Choroid plexus epithelial cell (primary cell): ENCODE measurements around the gene ZMIZ2.

Experiments used
- DNase-seq: peaks from one replicate; pipeline ENCODE4 v3.0.0-alpha.2; 2010; ENCODE audit warnings: low read depth
- H3K4me3 ChIP-seq: 2 replicates; pipeline ENCODE4 v1.5.1; 2011; ENCODE audit warnings: low read depth, mild to moderate bottlenecking, control low read depth, low read length, moderate library complexity
- TF ChIP-seq, protein P1 (sequence below): conservative IDR thresholded peaks from 2 replicates; pipeline ENCODE4 v1.5.1; 2011; ENCODE audit warnings: low read depth, mild to moderate bottlenecking, control low read depth, inconsistent platforms, low read length, moderate library complexity

ZMIZ2 gene

DNA sequence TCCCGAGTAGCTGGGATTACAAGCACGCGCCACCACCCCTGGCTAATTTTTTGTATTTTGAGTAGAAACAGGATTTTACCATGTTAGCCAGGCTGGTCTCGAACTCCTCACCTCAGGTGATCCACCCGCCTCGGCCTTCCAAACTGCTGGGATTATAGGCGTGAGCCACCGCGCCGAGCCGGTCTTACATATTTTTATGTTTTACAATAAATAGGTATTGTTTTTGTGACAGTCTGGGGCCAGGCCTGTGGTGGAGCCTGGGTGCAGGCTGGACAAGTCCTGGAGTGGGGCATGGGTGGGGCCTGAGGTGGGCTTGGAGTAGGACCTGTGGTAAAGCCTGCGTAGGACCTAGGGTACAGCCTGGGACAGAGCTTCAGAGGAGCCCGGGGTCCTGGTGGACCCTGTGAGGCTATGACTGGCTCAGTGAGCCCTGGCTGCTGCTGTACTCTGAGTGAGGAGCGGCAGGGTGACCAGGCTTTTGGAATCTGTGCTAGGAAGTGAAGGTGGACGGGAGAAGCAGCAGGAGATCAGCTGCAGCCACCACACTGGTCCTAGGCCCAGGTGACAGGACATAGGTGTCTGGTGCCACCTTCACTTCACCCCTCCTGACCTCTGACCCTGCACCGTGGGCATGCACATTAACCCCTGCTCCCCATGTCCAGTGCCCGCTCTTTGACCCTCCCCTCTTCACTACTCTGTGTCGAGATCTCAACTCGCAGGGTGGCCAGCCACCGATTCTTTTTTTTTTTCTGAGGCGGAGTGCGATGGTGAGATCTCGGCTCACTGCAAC, 9.6 kb upstream of the ZMIZ2 start:
- no peak for DNase-seq
- TF ChIP-seq, protein P1, sequence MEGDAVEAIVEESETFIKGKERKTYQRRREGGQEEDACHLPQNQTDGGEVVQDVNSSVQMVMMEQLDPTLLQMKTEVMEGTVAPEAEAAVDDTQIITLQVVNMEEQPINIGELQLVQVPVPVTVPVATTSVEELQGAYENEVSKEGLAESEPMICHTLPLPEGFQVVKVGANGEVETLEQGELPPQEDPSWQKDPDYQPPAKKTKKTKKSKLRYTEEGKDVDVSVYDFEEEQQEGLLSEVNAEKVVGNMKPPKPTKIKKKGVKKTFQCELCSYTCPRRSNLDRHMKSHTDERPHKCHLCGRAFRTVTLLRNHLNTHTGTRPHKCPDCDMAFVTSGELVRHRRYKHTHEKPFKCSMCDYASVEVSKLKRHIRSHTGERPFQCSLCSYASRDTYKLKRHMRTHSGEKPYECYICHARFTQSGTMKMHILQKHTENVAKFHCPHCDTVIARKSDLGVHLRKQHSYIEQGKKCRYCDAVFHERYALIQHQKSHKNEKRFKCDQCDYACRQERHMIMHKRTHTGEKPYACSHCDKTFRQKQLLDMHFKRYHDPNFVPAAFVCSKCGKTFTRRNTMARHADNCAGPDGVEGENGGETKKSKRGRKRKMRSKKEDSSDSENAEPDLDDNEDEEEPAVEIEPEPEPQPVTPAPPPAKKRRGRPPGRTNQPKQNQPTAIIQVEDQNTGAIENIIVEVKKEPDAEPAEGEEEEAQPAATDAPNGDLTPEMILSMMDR = no peak
- H3K4me3 ChIP-seq = no peak overlapping the region

GRCh38 chr7:44740055-44740454, 8.6 kb upstream of the ZMIZ2 start:
- no peak for DNase-seq
- no peak overlapping the region for H3K4me3 ChIP-seq
- TF ChIP-seq, protein P1 = no peak

DNA sequence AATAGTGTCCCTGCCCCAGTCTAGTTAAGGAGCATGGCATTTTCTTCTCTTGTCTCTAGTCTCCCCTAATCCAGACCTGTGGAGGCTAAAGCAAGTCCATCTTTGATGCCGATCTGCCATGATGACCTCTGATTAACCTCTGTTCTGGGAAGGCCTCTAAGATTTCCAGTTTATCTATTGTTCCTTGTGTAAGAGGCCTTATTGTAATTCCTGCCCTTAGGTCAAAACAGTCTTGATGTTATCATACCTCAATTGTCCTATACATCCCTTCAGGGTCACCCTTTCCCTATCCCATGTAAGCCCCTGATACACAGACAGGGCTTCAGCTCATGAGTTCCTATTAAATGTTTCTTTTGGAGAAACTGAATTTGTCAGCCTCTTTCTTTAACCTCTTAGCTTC, 4.9 kb upstream of the ZMIZ2 start:
- DNase-seq = no peak
- TF ChIP-seq, protein P1 = no peak
- H3K4me3 ChIP-seq = no peak overlapping the region

GRCh38 chr7:44748948-44749731, 493 bp downstream of the ZMIZ2 start:
- no peak for DNase-seq
- TF ChIP-seq, protein P1 = no peak
- H3K4me3 ChIP-seq = peak overlapping the region; percentile 80

GRCh38 chr7:44749992-44750391, 1.3 kb downstream of the ZMIZ2 start:
- TF ChIP-seq, protein P1 = no peak
- no peak for DNase-seq
- peak overlapping the region; percentile 80 for H3K4me3 ChIP-seq

DNA sequence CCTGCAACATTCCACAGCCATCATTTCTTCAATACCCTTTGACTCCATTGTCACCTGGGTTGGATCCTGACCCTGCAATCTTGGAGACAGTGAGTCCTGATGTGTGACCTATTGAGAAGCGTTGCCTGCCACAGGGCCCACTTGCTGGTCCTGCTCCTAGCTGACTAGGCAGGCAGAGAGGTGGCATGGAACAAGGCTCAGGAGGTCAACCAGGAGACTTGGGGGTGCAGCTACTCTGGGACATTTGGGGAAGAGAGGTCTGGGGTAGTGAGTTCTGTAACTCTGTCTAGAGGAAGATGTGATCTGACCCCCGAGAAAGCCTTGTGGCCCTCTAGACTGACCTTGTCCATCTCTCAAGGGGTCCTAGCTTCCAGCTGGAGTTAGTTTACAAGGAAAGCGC, 1.8 kb downstream of the ZMIZ2 start:
- no peak overlapping the region for H3K4me3 ChIP-seq
- no peak for DNase-seq
- TF ChIP-seq, protein P1 = no peak
